ENCODE data around the gene ZNF722.
"Not testable (repeated sequence)": the region's sequence is repeated elsewhere in the genome, so short reads cannot be mapped to it uniquely, and the experiment has no call there.

The ZNF722 gene

DNA sequence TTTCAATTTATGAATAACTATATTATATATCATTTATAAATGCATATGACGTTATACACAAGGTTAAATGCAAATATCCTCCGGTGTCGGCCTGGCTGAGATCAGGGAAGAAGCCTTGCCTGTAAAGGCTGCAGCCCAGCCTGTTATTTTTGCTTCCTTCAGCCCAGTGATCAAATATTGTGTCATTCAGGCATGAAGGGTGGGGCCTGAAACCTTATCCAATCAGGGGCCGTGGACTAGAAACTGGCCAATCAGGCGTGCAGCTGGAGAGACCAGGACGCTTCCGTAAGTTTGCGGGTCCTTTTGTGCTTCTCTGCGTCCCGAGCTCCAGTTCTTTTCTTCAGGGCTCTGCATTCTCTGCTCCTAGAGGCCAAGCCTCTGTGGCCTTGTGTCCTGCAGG, at the start of gene ZNF722:
ZNF722 (plus strand) TSS at position 301 of the 400 bp plus-strand sequence. CDS start 113 bp downstream, outside the sequence.
- DNase-seq: no peak

DNA sequence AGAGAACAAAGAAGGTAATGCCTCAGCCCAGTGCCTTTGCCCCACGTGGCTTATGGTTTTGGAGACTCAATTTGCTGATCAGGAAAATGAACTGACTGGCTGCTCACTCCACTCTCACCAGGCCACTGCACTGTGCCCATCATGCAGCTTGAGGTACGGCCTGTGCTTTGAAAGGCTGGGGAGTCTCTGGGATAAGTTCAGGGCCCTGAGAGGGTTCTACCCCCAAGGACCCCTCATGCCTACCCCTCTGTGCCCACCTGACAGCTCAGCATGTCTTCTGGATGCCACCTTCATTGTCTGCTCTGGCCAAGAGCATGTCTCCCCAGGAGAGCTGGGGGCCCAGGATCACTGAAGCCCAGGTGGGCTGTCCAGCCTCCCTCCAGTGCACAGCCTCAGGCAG, 45.5 kb upstream of the ZNF722 start:
- DNase-seq: no peak

DNA sequence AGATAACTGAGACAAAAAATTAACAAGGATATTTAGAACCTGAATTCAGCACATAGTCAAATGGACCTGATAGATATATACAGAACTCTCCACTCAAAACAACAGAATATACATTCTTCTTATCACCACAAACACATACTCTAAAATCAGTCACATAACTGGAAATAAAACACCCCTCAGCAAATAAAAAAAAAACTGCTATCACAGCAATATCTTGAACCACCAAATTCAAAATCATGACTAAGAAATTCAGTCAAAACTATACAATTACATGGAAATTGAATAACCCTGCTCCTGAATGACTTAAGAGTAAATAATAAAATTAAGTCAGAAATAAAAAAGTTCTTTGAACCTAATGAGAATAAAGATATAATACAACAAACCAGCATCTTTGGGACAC, 30.0 kb upstream of the ZNF722 start:
- no peak for DNase-seq

DNA sequence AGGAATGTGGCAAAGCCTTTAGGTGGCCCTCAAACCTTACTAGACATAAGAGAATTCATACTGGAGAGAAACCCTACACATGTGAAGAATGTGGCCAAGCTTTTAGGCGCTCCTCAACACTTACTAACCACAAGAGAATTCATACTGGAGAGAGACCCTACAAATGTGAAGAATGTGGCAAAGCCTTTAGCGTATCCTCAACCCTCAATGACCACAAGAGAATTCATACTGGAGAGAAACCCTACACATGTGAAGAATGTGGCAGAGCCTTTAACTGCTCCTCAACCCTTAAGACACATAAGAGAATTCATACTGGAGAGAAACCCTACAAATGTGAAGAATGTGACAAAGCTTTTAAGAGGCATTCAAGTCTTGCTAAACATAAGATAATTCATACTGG, 16.8 kb downstream of the ZNF722 start:
- not testable (repeated sequence) for DNase-seq

DNA sequence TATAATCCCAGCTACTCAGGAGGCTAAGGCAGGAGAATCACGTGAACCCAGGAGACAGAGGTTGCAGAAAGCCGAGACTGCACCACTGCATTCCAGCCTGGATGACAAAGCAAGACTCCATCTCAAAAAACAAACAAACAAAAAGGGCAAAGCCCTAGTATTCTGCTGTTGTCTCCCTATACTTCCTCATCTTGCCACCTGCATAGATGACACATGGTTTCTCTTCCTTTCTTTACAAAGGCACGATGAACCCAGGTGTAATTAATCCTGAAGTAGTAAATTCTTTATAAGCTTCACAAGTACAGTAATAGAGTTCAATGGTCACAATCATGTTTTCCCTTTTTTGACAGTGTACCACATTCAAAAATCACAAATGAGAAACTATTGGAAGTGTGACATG, 36.7 kb downstream of the ZNF722 start:
- no peak for DNase-seq

DNA sequence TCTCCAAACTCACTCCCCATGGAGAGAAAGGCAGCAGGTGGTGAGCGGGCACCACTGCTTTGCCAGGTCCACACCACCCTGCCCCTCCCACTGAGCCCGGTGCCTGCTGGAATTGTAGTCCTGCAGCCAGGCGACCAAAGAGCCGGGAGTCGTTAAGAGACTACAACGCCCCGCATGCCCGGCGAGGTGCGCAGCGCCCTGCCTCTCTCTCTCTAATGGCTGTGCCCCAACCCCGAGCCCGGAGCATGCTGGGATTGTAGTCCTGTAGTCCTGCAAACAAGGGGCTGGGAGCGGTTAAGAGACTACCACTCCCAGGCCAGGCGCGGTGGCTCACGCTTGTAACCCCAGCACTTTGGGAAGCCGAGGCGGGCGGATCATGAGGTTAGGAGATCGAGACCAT, 38.4 kb downstream of the ZNF722 start:
- DNase-seq: no peak

DNA sequence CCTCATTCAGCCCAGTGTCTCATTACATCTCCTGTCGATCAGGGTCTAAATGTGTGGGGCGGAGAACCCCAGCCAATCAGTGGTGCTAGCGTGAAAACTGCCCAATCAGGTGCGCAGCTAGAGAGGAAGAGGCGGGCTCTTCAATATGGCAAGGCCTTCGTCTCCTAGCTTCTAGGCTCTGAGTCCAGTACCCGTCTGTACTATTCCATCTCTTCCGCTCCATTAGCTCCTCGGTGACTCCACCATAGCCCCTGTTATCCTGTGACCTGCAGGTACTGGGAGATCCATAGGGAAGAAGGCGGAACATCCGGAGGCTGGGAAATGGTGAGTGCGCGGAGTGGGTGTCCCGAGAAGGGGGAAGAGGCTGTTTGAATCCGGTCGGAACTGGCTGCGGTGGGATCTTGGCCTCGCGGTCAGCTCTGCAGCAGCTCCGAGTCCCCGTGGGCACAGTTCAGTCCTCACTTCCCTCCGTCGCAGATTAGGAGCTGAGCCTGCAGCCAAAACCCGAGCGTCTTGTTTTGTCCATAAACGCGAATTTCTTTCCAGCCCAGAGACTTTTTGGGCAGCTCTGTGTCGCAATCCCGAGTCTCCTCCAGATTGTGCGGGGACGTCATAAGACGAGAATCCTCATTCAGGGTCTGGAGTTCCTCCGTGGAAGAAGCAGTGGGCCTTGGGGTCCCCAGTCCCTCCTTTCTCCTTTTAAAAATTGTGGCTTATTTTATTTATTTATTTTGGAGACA, 46.8 kb downstream of the ZNF722 start, which contains the start of gene ZNF727:
ZNF727 (plus strand) TSS at position 134 of the 740 bp plus-strand sequence; CDS start at position 322, 188 bp downstream.
- DNase-seq: no peak

DNA sequence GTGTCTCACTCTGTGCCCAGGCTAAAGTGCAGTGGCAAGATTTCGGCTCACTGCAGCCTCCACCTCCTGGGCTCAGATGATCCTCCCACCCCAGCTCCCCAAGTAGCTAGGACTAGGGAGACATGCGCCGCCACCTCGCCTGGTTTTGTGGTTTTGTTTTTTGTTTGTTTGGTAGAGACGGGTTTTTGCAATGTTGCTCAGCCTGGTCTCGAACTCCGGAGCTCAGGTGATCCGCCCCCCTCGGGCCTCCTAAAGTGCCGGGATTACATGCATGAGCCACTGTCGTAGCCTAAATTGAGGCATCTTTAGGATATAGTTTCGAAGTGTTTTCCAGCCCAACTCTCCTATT, 47.4 kb downstream of the ZNF722 start:
- DNase-seq: no peak

Data from activated CD4-positive, alpha-beta T cell treated with anti-CD3 and anti-CD28 coated beads, Interleukin-2, amount 50 U/mL, for 1 hour (primary cell).